Choroid plexus epithelial cell (primary cell): ENCODE results near the gene SCN4A.

Source experiments
- DNase-seq: peaks from one replicate; pipeline ENCODE4 v3.0.0-alpha.2; 2010; ENCODE audit warnings: low read depth
- H3K4me3 ChIP-seq: 2 replicates; pipeline ENCODE4 v1.5.1; 2011; ENCODE audit warnings: low read depth, mild to moderate bottlenecking, control low read depth, low read length, moderate library complexity
- CTCF ChIP-seq: conservative IDR thresholded peaks from 2 replicates; pipeline ENCODE4 v1.5.1; 2011; ENCODE audit warnings: low read depth, mild to moderate bottlenecking, control low read depth, inconsistent platforms, low read length, moderate library complexity

SCN4A gene

GRCh38 chr17:64004903-64005733 is 32.4 kb upstream of the SCN4A start:
- H3K4me3 ChIP-seq = no peak overlapping the region
- TF ChIP-seq CTCF = no peak
- DNase-seq = no peak

GRCh38 chr17:64004218-64004770 is 31.6 kb upstream of the SCN4A start:
- no peak overlapping the region for H3K4me3 ChIP-seq
- no peak for DNase-seq
- no peak for TF ChIP-seq CTCF

GRCh38 chr17:64003526-64004121 is 30.9 kb upstream of the SCN4A start:
- no peak overlapping the region for H3K4me3 ChIP-seq
- no peak for DNase-seq
- TF ChIP-seq CTCF = no peak

- no peak for DNase-seq
- no peak for TF ChIP-seq CTCF
Observed at GRCh38 chr17:64002658-64003525, 30.2 kb upstream of the SCN4A start.

DNA sequence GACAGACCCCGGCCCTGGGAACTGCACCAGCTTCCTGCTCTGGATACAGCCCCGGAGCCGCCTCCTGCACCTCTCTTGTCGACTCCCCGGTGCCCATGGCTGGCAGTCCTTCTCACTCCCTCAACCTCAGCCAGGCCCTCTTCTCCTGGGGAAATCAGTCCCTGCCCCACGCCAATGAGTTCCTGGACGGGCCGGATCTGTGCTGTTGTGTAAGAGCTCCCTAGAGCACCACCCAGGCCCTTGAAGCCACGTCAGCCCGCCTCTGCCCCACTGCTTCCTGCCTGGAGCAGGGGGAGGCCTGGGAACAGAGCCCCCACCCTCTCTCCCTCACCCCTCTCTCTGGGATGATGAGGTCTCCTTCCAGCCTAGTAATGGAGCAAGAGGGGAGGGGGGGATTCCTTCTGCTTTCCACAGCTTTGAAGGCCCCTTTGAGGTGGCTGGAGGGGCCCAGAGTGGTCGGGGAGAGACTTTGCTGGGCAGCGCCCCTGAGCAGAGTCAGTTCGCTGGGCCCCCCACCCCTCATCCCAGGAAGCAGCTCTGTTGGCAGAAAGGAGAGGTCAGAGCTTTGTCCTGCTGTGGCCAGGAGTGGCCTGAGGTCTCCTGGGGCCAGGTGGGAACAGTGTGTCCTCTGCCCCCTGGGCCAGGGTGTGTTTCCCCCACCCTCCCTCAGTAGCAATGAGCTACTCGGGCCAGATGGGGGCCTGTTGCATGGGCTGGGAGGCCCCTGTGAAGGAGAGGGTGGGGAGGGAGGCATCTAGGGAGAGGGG is 29.2 kb upstream of the SCN4A start:
- peak; percentile 19 for DNase-seq
- no peak for TF ChIP-seq CTCF
- no peak overlapping the region for H3K4me3 ChIP-seq

More at GRCh38 chr17:64002658-64003525, 30.2 kb upstream of the SCN4A start:
- no peak overlapping the region for H3K4me3 ChIP-seq

DNA sequence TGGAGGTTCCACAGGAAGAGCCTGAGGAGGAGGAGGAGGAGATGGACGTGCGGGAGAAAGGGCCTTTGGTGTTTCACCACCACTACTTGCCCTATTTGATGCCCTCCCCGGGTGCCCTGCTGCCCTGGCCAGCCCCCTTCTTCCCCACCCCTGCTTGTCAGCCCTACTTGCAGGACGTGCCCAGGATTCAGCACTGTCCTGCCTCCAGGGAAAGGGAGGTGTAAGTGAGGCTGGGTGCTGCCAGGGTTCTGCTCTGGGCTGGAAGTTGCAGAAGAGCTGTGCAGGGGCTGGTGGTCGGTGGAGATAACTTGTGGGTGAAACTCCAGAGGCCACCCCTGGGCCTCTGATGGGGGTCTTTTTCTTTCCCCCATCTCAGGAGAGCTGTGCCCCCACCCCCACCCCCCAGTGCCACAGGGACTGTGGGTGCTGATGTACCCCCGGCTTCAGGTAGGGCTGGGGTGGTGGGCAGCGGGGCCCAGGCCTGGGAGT is 28.4 kb upstream of the SCN4A start:
- TF ChIP-seq CTCF = no peak
- H3K4me3 ChIP-seq = no peak overlapping the region
- no peak for DNase-seq
